T-helper 17 cell (primary cell): ENCODE measurements around the gene SHANK1. TPM values are rescaled to one million over a fixed set of nuclear protein-coding genes. Genes with fewer than 3 reads are reported as not detected.
"Not testable (repeated sequence)": the region's sequence is repeated elsewhere in the genome, so short reads cannot be mapped to it uniquely, and the experiment has no call there.

ENCODE experiments used
- ATAC-seq: fragments of 150-1000 bp; cut with Tn5 transposase; 2 replicates; pipeline ENCODE4 v1.10.0; 2021; ENCODE audit warnings: mild to moderate bottlenecking, moderate library complexity
- DNase-seq, 3 donors: peaks; one replicate each; pipeline versions ENCODE4 v3.0.0 to v3.0.0-alpha.2; 2020 to 2021
- H3K9me3 ChIP-seq: one replicate; pipeline ENCODE4 v1.7.0; 2013; ENCODE audit warnings: low read length, mild to moderate bottlenecking; ENCODE audit not compliant: control insufficient read depth, poor library complexity, severe bottlenecking
- H3K27ac Mint-ChIP-seq: one replicate; pipeline ENCODE4 v1.8.0; 2022; ENCODE audit warnings: mild to moderate bottlenecking, moderate library complexity, mixed read lengths
- H3K27me3 Mint-ChIP-seq: one replicate; pipeline ENCODE4 v1.8.0; 2022; ENCODE audit warnings: mixed read lengths
- H3K36me3 Mint-ChIP-seq: one replicate; pipeline ENCODE4 v1.8.0; 2022; ENCODE audit warnings: low read depth, mixed read lengths
- H3K4me1 Mint-ChIP-seq: one replicate; pipeline ENCODE4 v1.8.0; 2022; ENCODE audit warnings: mild to moderate bottlenecking, mixed read lengths
- H3K4me3 Mint-ChIP-seq: one replicate; pipeline ENCODE4 v1.8.0; 2022; ENCODE audit warnings: mild to moderate bottlenecking, moderate library complexity, mixed read lengths
- total RNA-seq, 4 donors: library from RNA in 2 of 4; stranded (reverse) in 2 of 4; gene quantifications; one replicate each; pipeline ENCODE4 v1.2.3 and lab custom pipeline; 2022 to 2026

Gene SHANK1
- total RNA-seq, 2 donors from 2014 or later, result not detected

GRCh38 chr19:50633973-50634372, 85.6 kb downstream of the SHANK1 start:
- peaks cover 42% of the 10 kb centered on the region for H3K27me3 Mint-ChIP-seq
- no peak for DNase-seq

DNA sequence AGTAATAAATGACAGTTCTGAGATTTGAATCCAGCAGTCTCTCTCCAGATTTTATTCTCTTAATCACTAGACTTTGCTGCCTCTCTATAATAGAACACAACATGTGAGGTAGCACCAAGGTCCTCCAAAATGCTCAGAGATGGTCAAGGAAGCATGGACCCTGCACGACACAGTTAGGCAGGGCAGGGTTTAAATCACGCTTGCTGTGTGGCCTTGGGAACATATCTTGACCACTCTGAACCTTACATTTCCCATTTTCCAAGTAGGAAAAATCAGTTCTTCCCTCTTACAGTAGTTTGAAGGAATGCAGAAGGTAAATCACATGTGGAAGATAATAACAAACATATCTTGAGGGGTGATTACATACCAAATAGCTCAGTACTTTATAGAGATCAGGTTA, 86.2 kb downstream of the SHANK1 start:
- Mint-ChIP-seq H3K27ac (no peak overlapping the region), H3K4me3 (no peak overlapping the region), H3K27me3 (peaks cover 36% of the 10 kb centered on the region), H3K36me3 (peaks cover 8% of the 10 kb centered on the region), H3K4me1 (peaks cover 4% of the 10 kb centered on the region)
- no peak for DNase-seq
- no peaks in the 10 kb centered on the region for H3K9me3 ChIP-seq
- ATAC-seq, result no peak

More at GRCh38 chr19:50633973-50634372, 85.6 kb downstream of the SHANK1 start:
- H3K4me3 Mint-ChIP-seq, result no peak overlapping the region
- no peaks in the 10 kb centered on the region for H3K9me3 ChIP-seq
- no peak for ATAC-seq
- H3K36me3 Mint-ChIP-seq, result peaks cover 12% of the 10 kb centered on the region
- H3K4me1 Mint-ChIP-seq, result peaks cover 9% of the 10 kb centered on the region
- no peak overlapping the region for H3K27ac Mint-ChIP-seq

DNA sequence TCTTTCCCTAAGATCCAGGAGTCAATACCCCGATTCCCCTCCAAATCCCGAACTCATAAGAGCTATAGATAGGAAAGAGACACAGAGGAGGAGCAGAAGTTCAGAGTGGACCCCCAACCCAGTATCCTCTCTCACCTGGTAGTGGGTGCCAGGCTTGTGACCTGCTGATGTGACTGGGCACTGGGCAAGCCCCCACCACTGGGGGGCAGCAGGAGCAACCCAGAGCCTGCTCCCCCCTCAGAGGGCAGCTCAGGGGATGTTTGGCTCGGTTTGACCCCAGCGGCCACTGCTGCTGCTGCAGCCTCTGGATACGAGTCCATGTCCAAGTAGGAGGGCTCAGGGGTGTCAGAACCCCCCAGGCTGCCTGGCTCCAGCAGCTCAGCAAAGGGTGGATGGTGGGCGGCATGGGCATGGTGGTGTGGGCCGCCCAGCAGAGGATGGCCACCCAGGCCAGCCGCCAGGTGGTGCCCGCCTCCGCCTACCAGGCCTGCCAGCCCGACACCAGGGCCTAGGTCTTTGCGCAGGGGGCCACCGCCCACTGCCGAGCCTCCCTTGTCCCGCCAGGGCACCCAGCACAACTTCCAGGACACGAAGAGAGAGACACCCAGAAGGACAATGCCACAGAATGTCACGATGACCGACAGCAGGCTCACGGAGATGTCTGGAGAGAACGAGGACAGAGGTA, 87.3 kb downstream of the SHANK1 start:
- DNase-seq (no peak), ATAC-seq (no peak)
- no peak overlapping the region for H3K27ac Mint-ChIP-seq
- no peaks in the 10 kb centered on the region for H3K4me1 Mint-ChIP-seq
- H3K9me3 ChIP-seq, result no peaks in the 10 kb centered on the region
- peaks cover 3% of the 10 kb centered on the region for H3K36me3 Mint-ChIP-seq
- H3K4me3 Mint-ChIP-seq, result no peak overlapping the region
- H3K27me3 Mint-ChIP-seq, result peaks cover 37% of the 10 kb centered on the region

GRCh38 chr19:50629801-50630200, 89.8 kb downstream of the SHANK1 start:
- H3K27ac Mint-ChIP-seq, result no peak overlapping the region
- peaks cover 3% of the 10 kb centered on the region for H3K36me3 Mint-ChIP-seq
- H3K9me3 ChIP-seq, result no peaks in the 10 kb centered on the region
- H3K27me3 Mint-ChIP-seq, result peaks cover 41% of the 10 kb centered on the region
- ATAC-seq (no peak), DNase-seq (no peak)
- H3K4me1 Mint-ChIP-seq, result no peaks in the 10 kb centered on the region
- H3K4me3 Mint-ChIP-seq, result no peak overlapping the region

- Mint-ChIP-seq H3K27me3 (peaks cover 41% of the 10 kb centered on the region), H3K4me3 (no peak overlapping the region), H3K36me3 (peaks cover 3% of the 10 kb centered on the region), H3K4me1 (no peaks in the 10 kb centered on the region), H3K27ac (no peak overlapping the region)
- H3K9me3 ChIP-seq, result no peaks in the 10 kb centered on the region
- ATAC-seq (no peak), DNase-seq (no peak)
These were observed 90.4 kb downstream of the SHANK1 start for GRCh38 chr19:50629194-50629593.

GRCh38 chr19:50628551-50628950, 91.1 kb downstream of the SHANK1 start:
- ATAC-seq (no peak), DNase-seq (no peak)
- no peak overlapping the region for H3K27ac Mint-ChIP-seq
- H3K4me3 Mint-ChIP-seq, result no peak overlapping the region
- no peaks in the 10 kb centered on the region for H3K4me1 Mint-ChIP-seq
- H3K27me3 Mint-ChIP-seq, result peaks cover 41% of the 10 kb centered on the region
- no peaks in the 10 kb centered on the region for H3K9me3 ChIP-seq
- peaks cover 3% of the 10 kb centered on the region for H3K36me3 Mint-ChIP-seq

- ATAC-seq, result no peak
These were observed 91.5 kb downstream of the SHANK1 start for GRCh38 chr19:50628146-50628545.

GRCh38 chr19:50626795-50627194, 92.8 kb downstream of the SHANK1 start:
- peaks cover 3% of the 10 kb centered on the region for H3K36me3 Mint-ChIP-seq
- H3K27ac Mint-ChIP-seq, result no peak overlapping the region
- ATAC-seq (no peak), DNase-seq (no peak)
- no peaks in the 10 kb centered on the region for H3K9me3 ChIP-seq
- H3K4me3 Mint-ChIP-seq, result no peak overlapping the region
- H3K27me3 Mint-ChIP-seq, result peaks cover 39% of the 10 kb centered on the region
- H3K4me1 Mint-ChIP-seq, result no peaks in the 10 kb centered on the region

More at GRCh38 chr19:50628146-50628545, 91.5 kb downstream of the SHANK1 start:
- Mint-ChIP-seq H3K4me3 (no peak overlapping the region), H3K36me3 (peaks cover 3% of the 10 kb centered on the region), H3K27ac (no peak overlapping the region), H3K4me1 (no peaks in the 10 kb centered on the region), H3K27me3 (peaks cover 41% of the 10 kb centered on the region)
- no peak for DNase-seq
- no peaks in the 10 kb centered on the region for H3K9me3 ChIP-seq

GRCh38 chr19:50626011-50626410, 93.6 kb downstream of the SHANK1 start:
- H3K4me3 Mint-ChIP-seq, result no peak overlapping the region

GRCh38 chr19:50624949-50625600, 94.5 kb downstream of the SHANK1 start:
- Mint-ChIP-seq H3K4me3 (no peak overlapping the region), H3K27me3 (peaks cover 25% of the 10 kb centered on the region)
- no peak for ATAC-seq

More at GRCh38 chr19:50626011-50626410, 93.6 kb downstream of the SHANK1 start:
- no peaks in the 10 kb centered on the region for H3K4me1 Mint-ChIP-seq
- H3K27ac Mint-ChIP-seq, result no peak overlapping the region
- no peaks in the 10 kb centered on the region for H3K9me3 ChIP-seq
- peaks cover 33% of the 10 kb centered on the region for H3K27me3 Mint-ChIP-seq
- ATAC-seq, result no peak
- DNase-seq, result no peak
- H3K36me3 Mint-ChIP-seq, result peaks cover 3% of the 10 kb centered on the region

DNA sequence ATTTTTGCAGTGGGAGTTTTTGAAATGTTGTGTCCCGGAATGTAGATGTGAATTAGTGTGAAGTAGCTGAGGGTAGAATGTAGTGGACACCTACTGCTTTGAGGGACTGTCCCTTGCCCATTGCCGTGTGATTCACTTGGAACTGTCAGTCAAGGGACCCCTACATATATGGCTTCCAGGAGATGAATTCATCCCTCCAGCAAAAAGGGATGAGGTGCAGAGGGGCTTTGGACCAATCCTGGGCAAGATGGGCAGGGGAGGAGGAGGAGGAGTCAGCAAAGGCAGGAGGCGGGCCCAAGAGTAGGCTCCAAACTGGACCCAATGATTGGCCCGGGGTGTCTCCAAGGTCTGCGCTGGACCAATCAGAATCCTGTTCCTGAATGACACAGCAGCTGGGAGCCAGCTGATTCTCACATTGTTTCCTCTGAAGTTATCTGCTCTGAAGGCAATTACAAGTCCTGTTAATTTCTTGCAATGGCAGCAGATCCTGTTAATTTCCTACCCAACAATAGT, 99.2 kb downstream of the SHANK1 start:
- not testable (repeated sequence) for H3K27me3 Mint-ChIP-seq, ATAC-seq, H3K4me3 Mint-ChIP-seq

More at GRCh38 chr19:50624949-50625600, 94.5 kb downstream of the SHANK1 start:
- H3K27ac Mint-ChIP-seq, result no peak overlapping the region
- H3K9me3 ChIP-seq, result no peaks in the 10 kb centered on the region
- H3K4me1 Mint-ChIP-seq, result no peaks in the 10 kb centered on the region
- no peak for DNase-seq
- no peaks in the 10 kb centered on the region for H3K36me3 Mint-ChIP-seq

DNA sequence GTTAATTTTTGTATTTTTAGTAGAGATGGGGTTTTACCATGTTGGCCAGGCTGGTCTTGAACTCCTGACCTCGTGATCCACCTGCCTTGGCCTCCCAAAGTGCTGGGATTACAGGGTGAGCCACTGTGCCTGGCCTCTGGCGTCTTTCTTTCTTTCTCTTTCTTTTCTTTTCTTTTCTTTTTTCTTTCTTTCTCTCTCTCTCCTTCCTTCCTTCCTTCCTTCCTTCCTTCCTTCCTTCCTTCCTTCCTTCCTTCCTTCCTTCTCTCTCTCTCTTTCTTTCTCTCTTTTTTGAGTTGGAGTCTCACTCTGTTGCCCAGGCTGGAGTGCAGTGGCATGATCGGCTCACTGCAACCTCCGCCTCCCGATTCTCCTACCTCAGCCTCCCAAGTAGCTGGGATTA, 100.4 kb downstream of the SHANK1 start:
- not testable (repeated sequence) for H3K9me3 ChIP-seq, H3K4me1 Mint-ChIP-seq, H3K27me3 Mint-ChIP-seq, DNase-seq, H3K4me3 Mint-ChIP-seq, ATAC-seq, H3K27ac Mint-ChIP-seq, H3K36me3 Mint-ChIP-seq

More for the DNA sequence above, 99.2 kb downstream of the SHANK1 start:
- not testable (repeated sequence) for H3K27ac Mint-ChIP-seq, H3K36me3 Mint-ChIP-seq, H3K9me3 ChIP-seq, DNase-seq, H3K4me1 Mint-ChIP-seq

DNA sequence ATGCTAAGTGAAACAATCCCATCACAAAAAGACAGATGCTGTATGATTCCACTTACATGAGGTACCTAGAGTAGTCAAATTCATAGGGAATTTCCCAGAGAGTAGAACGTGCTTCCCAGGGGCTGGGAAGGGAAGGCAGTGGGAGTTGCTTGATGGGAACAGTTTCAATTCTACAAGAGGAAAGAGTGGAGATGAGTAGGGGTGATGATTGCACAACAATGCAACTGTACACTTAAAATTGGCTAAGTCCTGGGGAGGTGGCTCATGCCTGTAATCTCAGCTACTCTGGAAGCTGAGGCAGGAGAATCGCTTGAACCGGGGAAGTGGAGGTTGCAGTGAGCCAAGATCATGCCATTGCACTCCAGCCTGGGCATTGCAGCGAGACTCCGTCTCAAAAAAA, 101.2 kb downstream of the SHANK1 start:
- not testable (repeated sequence) for H3K36me3 Mint-ChIP-seq, H3K4me3 Mint-ChIP-seq, H3K4me1 Mint-ChIP-seq, DNase-seq, H3K9me3 ChIP-seq, ATAC-seq, H3K27ac Mint-ChIP-seq
- H3K27me3 Mint-ChIP-seq, result peaks cover 11% of the 10 kb centered on the region
